ENCODE results near the gene RBP3. TPM values are rescaled to one million over a fixed set of nuclear protein-coding genes. Genes with fewer than 3 reads are reported as not detected.

RBP3 gene
- total RNA-seq, 2 donors from 2014 or later = not detected

DNA sequence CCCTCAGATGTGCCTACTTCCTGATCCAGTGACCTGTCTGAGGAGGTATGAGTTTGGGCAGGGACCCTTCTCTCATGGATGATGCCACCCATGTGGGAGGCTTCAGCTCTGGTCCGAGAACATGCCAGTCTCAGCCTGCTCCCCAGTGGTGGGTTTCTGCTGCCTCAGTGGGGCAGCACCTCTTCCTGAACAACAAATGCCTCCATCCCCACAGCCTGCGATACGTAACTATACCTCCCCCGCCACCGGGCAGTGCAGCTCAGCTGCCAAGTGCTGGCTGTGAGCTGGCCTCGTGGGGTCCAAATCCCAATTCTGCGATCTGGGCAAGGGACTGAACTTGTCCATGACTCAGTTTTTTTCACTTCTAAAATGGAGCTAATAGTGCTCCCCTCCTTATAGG is 45.1 kb upstream of the RBP3 start:
- peaks cover 10 to 45% of the 10 kb centered on the region in 2 donors for H3K4me1 ChIP-seq (ENCODE audit: control insufficient read depth in 1 of 2, low read depth in 2 of 2)
- ATAC-seq (ENCODE audit: insufficient number of reproducible peaks, low FRiP score, low read depth) (no peak), DNase-seq (ENCODE audit: low spot score) (no peak)
- no peak for TF ChIP-seq CTCF (IDR thresholded peaks at IDR 0.05)
- H3K36me3 ChIP-seq = no peaks in the 10 kb centered on the region
- no peak overlapping the region for H3K4me3 ChIP-seq
- no peaks in the 10 kb centered on the region for H3K27me3 ChIP-seq (replicated peaks; ENCODE audit: insufficient read depth)
- H3K27ac ChIP-seq = no peak overlapping the region
- no peaks in the 10 kb centered on the region for H3K9me3 ChIP-seq

DNA sequence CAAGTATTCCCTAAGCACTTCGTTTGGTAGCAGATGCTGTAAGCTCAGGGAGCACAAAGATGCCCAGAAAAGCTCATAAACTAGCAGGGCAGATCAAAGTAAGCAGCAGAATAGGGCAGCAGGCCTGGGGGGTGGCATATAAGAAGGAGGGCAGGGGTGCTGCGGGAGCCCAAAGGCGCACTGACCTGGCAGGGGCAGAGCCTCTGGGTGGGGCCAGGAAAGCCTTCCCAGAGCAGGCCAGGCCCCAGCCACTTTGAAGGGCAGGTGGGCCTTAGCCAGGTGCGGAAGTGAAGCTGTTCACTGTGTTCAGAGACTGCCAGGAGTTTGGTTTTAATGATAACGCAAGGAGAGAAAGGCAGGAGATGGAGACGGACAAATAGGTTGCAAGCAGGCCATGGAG is 44.3 kb upstream of the RBP3 start:
- ATAC-seq (ENCODE audit: insufficient number of reproducible peaks, low FRiP score, low read depth) = no peak
- Histone ChIP-seq H3K36me3 (no peaks in the 10 kb centered on the region), H3K4me3 (no peak overlapping the region), H3K9me3 (no peaks in the 10 kb centered on the region), H3K4me1 (ENCODE audit: control insufficient read depth in 1 of 2, low read depth in 2 of 2) (peaks cover 10 to 38% of the 10 kb centered on the region in 2 donors), H3K27ac (no peak overlapping the region), H3K27me3 (replicated peaks; ENCODE audit: insufficient read depth) (no peaks in the 10 kb centered on the region)
- DNase-seq (ENCODE audit: low spot score) = no peak
- no peak for TF ChIP-seq CTCF (IDR thresholded peaks at IDR 0.05)

GRCh38 chr10:47305566-47305965 is 42.6 kb upstream of the RBP3 start:
- no peak for DNase-seq (ENCODE audit: low spot score)
- TF ChIP-seq CTCF (IDR thresholded peaks at IDR 0.05) = no peak
- no peak for ATAC-seq (ENCODE audit: insufficient number of reproducible peaks, low FRiP score, low read depth)
- Histone ChIP-seq H3K27ac (no peak overlapping the region), H3K4me1 (ENCODE audit: control insufficient read depth in 1 of 2, low read depth in 2 of 2) (peaks cover 3 to 23% of the 10 kb centered on the region in 2 donors), H3K27me3 (replicated peaks; ENCODE audit: insufficient read depth) (no peaks in the 10 kb centered on the region), H3K36me3 (no peaks in the 10 kb centered on the region), H3K4me3 (no peak overlapping the region), H3K9me3 (no peaks in the 10 kb centered on the region)

DNA sequence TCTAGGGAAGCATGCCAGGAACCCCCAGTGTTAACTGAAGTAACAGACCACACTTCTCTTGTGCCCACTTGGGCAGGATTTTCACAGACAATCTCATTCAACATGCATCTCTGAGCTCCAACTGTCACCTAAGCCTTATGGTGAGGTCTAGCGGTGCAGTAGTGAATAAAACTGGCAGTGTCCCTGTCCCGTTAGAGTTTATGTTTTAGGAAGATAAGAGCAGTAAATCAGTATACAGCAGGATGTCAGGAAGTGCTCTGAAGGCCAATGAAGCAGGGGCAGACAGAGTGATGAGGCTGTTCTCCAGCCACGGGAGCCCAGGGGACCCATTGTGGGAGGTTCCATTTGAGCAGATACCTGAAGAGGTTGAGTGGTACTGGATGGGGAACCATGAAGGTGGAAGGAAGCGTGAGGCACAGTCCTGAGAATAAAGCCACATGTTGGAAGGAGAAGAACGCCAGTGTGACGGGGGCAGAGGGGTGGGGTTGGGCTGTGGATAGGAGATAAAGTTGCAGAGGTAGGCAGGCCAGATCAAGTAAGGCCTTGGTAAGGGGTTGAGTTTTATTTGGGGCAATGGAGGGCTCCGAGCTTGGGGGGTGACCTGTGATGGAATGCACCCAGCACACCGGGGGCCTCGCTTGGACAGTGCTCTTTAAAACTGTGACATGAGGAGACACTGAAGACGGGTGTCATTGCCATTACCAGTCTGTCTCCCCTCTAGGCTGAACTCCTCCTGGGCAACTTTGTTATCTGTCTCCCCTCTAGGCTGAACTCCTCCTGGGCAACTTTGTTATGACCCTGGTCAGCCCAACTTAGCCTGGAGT is 41.6 kb upstream of the RBP3 start:
- H3K4me3 ChIP-seq = no peak overlapping the region
- no peak for TF ChIP-seq CTCF (IDR thresholded peaks at IDR 0.05)
- no peak overlapping the region for H3K27ac ChIP-seq
- ATAC-seq (ENCODE audit: insufficient number of reproducible peaks, low FRiP score, low read depth) = no peak
- peaks cover 3 to 19% of the 10 kb centered on the region in 2 donors for H3K4me1 ChIP-seq (ENCODE audit: control insufficient read depth in 1 of 2, low read depth in 2 of 2)
- H3K27me3 ChIP-seq (replicated peaks; ENCODE audit: insufficient read depth) = no peaks in the 10 kb centered on the region
- H3K9me3 ChIP-seq = no peaks in the 10 kb centered on the region
- no peaks in the 10 kb centered on the region for H3K36me3 ChIP-seq
- no peak for DNase-seq (ENCODE audit: low spot score)

- no peaks in the 10 kb centered on the region for H3K36me3 ChIP-seq
- no peak for TF ChIP-seq CTCF (IDR thresholded peaks at IDR 0.05)
- no peaks in the 10 kb centered on the region for H3K27me3 ChIP-seq (replicated peaks; ENCODE audit: insufficient read depth)
- H3K9me3 ChIP-seq = no peaks in the 10 kb centered on the region
- no peak overlapping the region for H3K4me3 ChIP-seq
- DNase-seq (ENCODE audit: low spot score) = no peak
- peaks cover 0 to 19% of the 10 kb centered on the region in 2 donors for H3K4me1 ChIP-seq (ENCODE audit: control insufficient read depth in 1 of 2, low read depth in 2 of 2)
- no peak overlapping the region for H3K27ac ChIP-seq
- ATAC-seq (ENCODE audit: insufficient number of reproducible peaks, low FRiP score, low read depth) = no peak
These were observed 40.8 kb upstream of the RBP3 start for GRCh38 chr10:47307381-47307780.

Data from thoracic aorta (tissue), 2 donors.